ENCODE data around the gene TNFRSF18. TPM values are rescaled to one million over a fixed set of nuclear protein-coding genes. Genes with fewer than 3 reads are reported as not detected.

TNFRSF18 gene
- total RNA-seq = not detected
- polyA plus RNA-seq (ENCODE audit: insufficient read depth, low read depth, low replicate concordance) = 0.67 TPM
- long read RNA-seq, donor 1 = 0 reads
- long read RNA-seq, donor 2 = 0 reads

DNA sequence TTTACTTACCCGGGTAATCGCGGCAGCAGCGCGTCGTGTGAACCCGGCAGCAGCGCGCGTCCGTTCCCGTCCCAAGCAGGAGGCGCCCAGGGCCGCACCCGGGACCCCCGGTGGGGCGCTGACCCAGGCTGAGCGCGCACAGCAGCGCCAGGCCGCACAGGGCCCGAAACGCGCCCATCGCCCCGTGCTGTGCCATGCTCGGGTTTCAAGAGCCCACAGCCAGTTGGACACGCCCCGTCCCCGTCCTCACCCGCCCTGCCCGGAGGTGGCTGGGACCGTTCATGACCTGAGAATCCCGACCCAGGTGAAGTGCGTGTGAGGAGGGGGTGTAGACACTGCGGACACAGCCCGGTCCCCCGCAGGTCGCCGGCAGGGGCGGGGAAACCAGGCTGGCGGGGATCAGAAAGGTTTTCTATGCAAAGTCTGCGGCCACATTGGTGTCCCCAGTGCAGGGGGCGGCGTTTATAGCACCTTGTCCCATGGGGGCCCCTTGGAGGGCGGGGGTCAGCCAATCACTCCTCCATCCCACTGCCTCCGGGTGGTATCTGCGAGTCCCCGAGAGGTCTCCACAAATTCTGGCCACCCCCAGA, at the start of gene TNFRSF18:
Gene TNFRSF18, minus strand, starts transcription at position 217 of the 590 bp plus-strand sequence. Its CDS starts 21 bp downstream, at position 196.
- no peak within 1 kb of the TSS for H3K4me3 ChIP-seq
- WGBS, 2 donors = 31 to 32% methylated on average over 31 to 49 of the region's 49 CpGs
- DNase-seq = no peak
- intact Hi-C loops (cut with DNase I; ENCODE audit: low total_unique reads) = no loop called here
- H3K27me3 ChIP-seq = no peaks in the 10 kb centered on the region
- H3K4me1 ChIP-seq = peaks cover 10% of the 10 kb centered on the region
- TF ChIP-seq, protein P1, sequence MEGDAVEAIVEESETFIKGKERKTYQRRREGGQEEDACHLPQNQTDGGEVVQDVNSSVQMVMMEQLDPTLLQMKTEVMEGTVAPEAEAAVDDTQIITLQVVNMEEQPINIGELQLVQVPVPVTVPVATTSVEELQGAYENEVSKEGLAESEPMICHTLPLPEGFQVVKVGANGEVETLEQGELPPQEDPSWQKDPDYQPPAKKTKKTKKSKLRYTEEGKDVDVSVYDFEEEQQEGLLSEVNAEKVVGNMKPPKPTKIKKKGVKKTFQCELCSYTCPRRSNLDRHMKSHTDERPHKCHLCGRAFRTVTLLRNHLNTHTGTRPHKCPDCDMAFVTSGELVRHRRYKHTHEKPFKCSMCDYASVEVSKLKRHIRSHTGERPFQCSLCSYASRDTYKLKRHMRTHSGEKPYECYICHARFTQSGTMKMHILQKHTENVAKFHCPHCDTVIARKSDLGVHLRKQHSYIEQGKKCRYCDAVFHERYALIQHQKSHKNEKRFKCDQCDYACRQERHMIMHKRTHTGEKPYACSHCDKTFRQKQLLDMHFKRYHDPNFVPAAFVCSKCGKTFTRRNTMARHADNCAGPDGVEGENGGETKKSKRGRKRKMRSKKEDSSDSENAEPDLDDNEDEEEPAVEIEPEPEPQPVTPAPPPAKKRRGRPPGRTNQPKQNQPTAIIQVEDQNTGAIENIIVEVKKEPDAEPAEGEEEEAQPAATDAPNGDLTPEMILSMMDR (IDR thresholded peaks at IDR 0.05) = no peak
- no peak for TF ChIP-seq POLR2A (IDR thresholded peaks at IDR 0.05)
- H3K36me3 ChIP-seq (ENCODE audit: low read depth, missing control alignments) = no peaks in the 10 kb centered on the region
- no peak within 1 kb of the TSS for H3K27ac ChIP-seq
- H3K9me3 ChIP-seq = no peaks in the 10 kb centered on the region

- peaks cover 3% of the 10 kb centered on the region for H3K4me1 ChIP-seq
- H3K36me3 ChIP-seq (ENCODE audit: low read depth, missing control alignments) = no peaks in the 10 kb centered on the region
- no peaks in the 10 kb centered on the region for H3K9me3 ChIP-seq
- H3K27me3 ChIP-seq = no peaks in the 10 kb centered on the region
- TF ChIP-seq, protein P1 (IDR thresholded peaks at IDR 0.05) = no peak
- no peak for TF ChIP-seq POLR2A (IDR thresholded peaks at IDR 0.05)
- no peak overlapping the region for H3K4me3 ChIP-seq
- intact Hi-C loops (cut with DNase I; ENCODE audit: low total_unique reads) = no loop called here
- no peak for DNase-seq
- WGBS, 2 donors = 90 to 92% methylated on average over 8 to 10 of the region's 10 CpGs
- H3K27ac ChIP-seq = no peak overlapping the region
Observed at GRCh38 chr1:1255611-1256010, 49.2 kb upstream of the TNFRSF18 start.

DNA sequence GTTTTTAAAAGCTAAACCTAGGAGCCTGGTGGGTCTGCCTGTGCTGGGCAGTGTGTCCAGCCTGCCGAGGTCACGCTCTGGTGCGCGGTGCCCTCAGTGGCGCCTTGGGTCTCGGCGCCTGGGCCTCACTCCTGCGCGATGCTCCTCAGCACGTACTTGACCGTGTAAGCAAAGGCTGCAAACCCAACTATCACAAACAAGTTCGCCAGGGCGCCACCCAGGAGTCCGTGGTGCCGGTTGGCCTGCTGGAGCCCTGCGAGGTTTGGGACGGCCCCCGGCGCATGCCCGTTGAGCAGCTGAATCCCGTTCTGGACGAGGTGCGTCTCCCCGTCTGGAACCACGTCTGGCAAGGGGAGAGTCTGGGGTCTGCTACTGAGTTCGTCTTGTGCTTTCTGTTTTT, 48.7 kb upstream of the TNFRSF18 start:
- H3K9me3 ChIP-seq = no peaks in the 10 kb centered on the region
- H3K4me3 ChIP-seq = no peak overlapping the region
- TF ChIP-seq, protein P1 (IDR thresholded peaks at IDR 0.05) = no peak
- no peak for TF ChIP-seq POLR2A (IDR thresholded peaks at IDR 0.05)
- DNase-seq = no peak
- intact Hi-C loops (cut with DNase I; ENCODE audit: low total_unique reads) = no loop called here
- no peak overlapping the region for H3K27ac ChIP-seq
- WGBS, 2 donors = 89 to 96% methylated on average over 12 to 26 of the region's 26 CpGs
- H3K4me1 ChIP-seq = peaks cover 5% of the 10 kb centered on the region
- no peaks in the 10 kb centered on the region for H3K36me3 ChIP-seq (ENCODE audit: low read depth, missing control alignments)
- H3K27me3 ChIP-seq = no peaks in the 10 kb centered on the region

- 85 to 90% methylated on average over 21 of the region's 21 CpGs for WGBS, 2 donors
- Histone ChIP-seq H3K4me3 (no peak overlapping the region), H3K27me3 (no peaks in the 10 kb centered on the region), H3K4me1 (peaks cover 5% of the 10 kb centered on the region), H3K27ac (no peak overlapping the region), H3K36me3 (ENCODE audit: low read depth, missing control alignments) (no peaks in the 10 kb centered on the region), H3K9me3 (no peaks in the 10 kb centered on the region)
- intact Hi-C loops (cut with DNase I; ENCODE audit: low total_unique reads) = no loop called here
- DNase-seq = no peak
- TF ChIP-seq, protein P1 (IDR thresholded peaks at IDR 0.05) = no peak
- TF ChIP-seq POLR2A (IDR thresholded peaks at IDR 0.05) = no peak
Observed at GRCh38 chr1:1254667-1254998, 48.2 kb upstream of the TNFRSF18 start.

Data from testis (tissue), 5 donors.